Neural cell (in vitro differentiated cells): ENCODE data around the gene TBCK.

Experiments
- CTCF ChIP-seq: fragments of 450-650 bp; IDR thresholded peaks from 2 replicates; pipeline ENCODE4 v1.5.1; 2014; ENCODE audit warnings: antibody characterized with exemption, mild to moderate bottlenecking, moderate library complexity; ENCODE audit not compliant: poor library complexity, severe bottlenecking
- EZH2 ChIP-seq: fragments of 200-600, 300-800 bp; shearing (Covaris generic), sonication (generic); IDR thresholded peaks from 2 replicates; pipeline ENCODE4 v1.6.1; 2014; ENCODE audit warnings: antibody characterized with exemption, low read length, borderline replicate concordance, mild to moderate bottlenecking; ENCODE audit not compliant: insufficient read depth, poor library complexity, severe bottlenecking

DNA sequence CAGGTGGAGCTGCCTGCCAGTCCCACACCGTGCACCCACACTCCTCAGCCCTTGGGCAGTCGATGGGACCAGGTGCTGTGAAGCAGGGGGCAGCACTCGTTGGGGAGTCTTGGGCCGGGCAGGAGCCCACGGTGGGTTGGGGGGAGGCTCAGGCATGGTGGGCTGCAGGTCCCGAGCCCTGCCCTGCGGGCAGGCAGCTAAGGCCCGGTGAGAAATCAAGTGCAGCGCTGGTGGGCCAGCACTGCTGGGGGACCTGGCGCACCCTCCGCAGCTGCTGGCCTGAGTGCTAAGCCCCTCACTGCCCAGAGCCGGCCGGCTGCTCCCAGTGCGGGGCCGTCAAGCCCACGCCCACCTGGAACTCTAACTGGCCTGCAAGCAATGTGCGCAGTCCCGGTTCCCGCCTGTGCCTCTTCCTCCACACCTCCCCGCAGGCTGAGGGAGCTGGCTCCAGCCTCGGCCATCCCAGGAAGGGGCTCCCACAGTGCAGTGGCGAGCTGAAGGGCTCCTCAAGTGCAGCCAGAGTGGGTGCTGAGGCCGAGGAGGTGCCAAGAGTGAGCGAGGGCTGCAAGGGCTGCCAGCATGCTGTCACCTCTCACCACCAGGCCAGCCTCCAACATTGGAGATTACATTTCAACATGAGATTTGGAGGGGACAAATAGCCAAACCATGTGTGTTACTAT is 223.5 kb downstream of the TBCK start:
- no peak for TF ChIP-seq EZH2
- TF ChIP-seq CTCF, result no peak
